HepG2 (cell line): ENCODE data around the gene TANGO6. TPM values are rescaled to one million over a fixed set of nuclear protein-coding genes. Genes with fewer than 3 reads are reported as not detected.

Source experiments
- ATAC-seq: fragments of 200-7000 bp; cut with Tn5 transposase; 3 replicates; pipeline ENCODE4 v1.9.1; 2020; ENCODE audit warnings: mild to moderate bottlenecking, moderate library complexity
- BruUV-seq: library from RNA; stranded (reverse); fragments of 400-500 nt; replicated peaks from 2 replicates; lab custom pipeline; 2021; lab: Mats Ljungman, UMichigan
- CTCF ChIA-PET: fragments of 300-600 bp; formaldehyde crosslinking; extraction: SDS; loops from one replicate; lab custom pipeline; 2021; ENCODE audit warnings: low total read pairs, inconsistent platforms, low intra/inter-chr PET ratio; lab: Yijun Ruan, JAX
- POLR2A ChIA-PET: fragments of 350-600 bp; sonication (Branson Sonifier 250); formaldehyde crosslinking; loops from one replicate; lab custom pipeline; 2020; ENCODE audit warnings: antibody characterized with exemption, inconsistent platforms; lab: Yijun Ruan, JAX
- DNase-seq: peaks from one replicate; pipeline ENCODE4 v3.0.0-alpha.2; 2015; ENCODE audit warnings: low spot score
- FAIRE-seq: peaks from 3 replicates; lab custom pipeline; 2011; peaks lifted over from hg19 to GRCh38; lab: Jason Lieb, UNC
- H2AFZ ChIP-seq: one replicate; pipeline ENCODE4 v1.6.1; 2011; ENCODE audit warnings: low read length, inconsistent platforms
- H3K27ac ChIP-seq: fragments of 300-600 bp; 3 replicates; pipeline ENCODE4 v1.8.0; 2011; ENCODE audit warnings: mixed run types, mild to moderate bottlenecking, mixed read lengths, low read length, inconsistent platforms; ENCODE audit not compliant: insufficient read depth; ENCODE audit errors: extremely low read length
- H3K27me3 ChIP-seq, 2 experiments: fragments of 200-600 bp in 1 of 2; 2 replicates in 1 of 2; 3 replicates in 1 of 2; pipeline versions ENCODE4 v1.6.0 to v1.8.0; 2011; ENCODE audit warnings: low read length in 2 of 2, mild to moderate bottlenecking in 2 of 2, moderate library complexity in 2 of 2, inconsistent platforms in 1 of 2; ENCODE audit not compliant: insufficient read depth in 2 of 2, control insufficient read depth in 1 of 2
- H3K36me3 ChIP-seq, 2 experiments: fragments of 200-600 bp in 1 of 2; replicated peaks in 1 of 2; 2 replicates in 1 of 2; 3 replicates in 1 of 2; pipeline versions ENCODE4 v1.5.1 to v1.8.0; 2011; ENCODE audit warnings: low read length in 2 of 2, inconsistent platforms in 1 of 2; ENCODE audit not compliant: insufficient read depth in 2 of 2, control insufficient read depth in 1 of 2
- H3K4me1 ChIP-seq: 2 replicates; pipeline ENCODE4 v1.5.1; 2012; ENCODE audit warnings: low read length, inconsistent platforms; ENCODE audit not compliant: insufficient read depth
- H3K4me2 ChIP-seq: 2 replicates; pipeline ENCODE4 v1.6.0; 2011; ENCODE audit warnings: low read depth, low read length, inconsistent platforms
- H3K4me3 ChIP-seq, 3 experiments: fragments of 200-600 bp in 1 of 3; sonication (generic), shearing (Covaris generic) in 1 of 3; replicated peaks in 1 of 3; 2 replicates each; pipeline ENCODE4 v1.5.1; 2011 to 2016; ENCODE audit warnings: low read length in 3 of 3, inconsistent platforms in 2 of 3, low read depth in 2 of 3, mild to moderate bottlenecking in 2 of 3, control low read depth in 1 of 3, mixed read lengths in 1 of 3; ENCODE audit not compliant: insufficient read depth in 1 of 3
- H3K79me2 ChIP-seq: one replicate; pipeline ENCODE4 v1.6.1; 2011; ENCODE audit warnings: low read length, inconsistent platforms; ENCODE audit not compliant: insufficient read depth
- H3K9ac ChIP-seq: 2 replicates; pipeline ENCODE4 v1.6.0; 2011; ENCODE audit warnings: mild to moderate bottlenecking, low read depth, low read length, inconsistent platforms; ENCODE audit not compliant: insufficient read depth
- H3K9me3 ChIP-seq: 2 replicates; pipeline ENCODE4 v1.5.1; 2012; ENCODE audit warnings: mild to moderate bottlenecking, low read length
- H4K20me1 ChIP-seq: 2 replicates; pipeline ENCODE4 v1.6.0; 2011; ENCODE audit warnings: inconsistent platforms, mild to moderate bottlenecking, low read length, moderate library complexity; ENCODE audit not compliant: insufficient read depth
- ARNTL ChIP-seq: sonication (generic); formaldehyde crosslinking; IDR thresholded peaks from 2 replicates; pipeline ENCODE4 v1.4.0; 2020; ENCODE audit warnings: mild to moderate bottlenecking, missing genetic modification reagents
- CBX2 ChIP-seq, 2 experiments: fragments of 200-600 bp in 1 of 2; sonication (generic); formaldehyde crosslinking in 1 of 2; IDR thresholded peaks; 2 replicates each; pipeline versions ENCODE4 v1.7.0 to v1.8.1; 2018 to 2022; ENCODE audit warnings: low read depth in 2 of 2, low read length in 1 of 2, mild to moderate bottlenecking in 1 of 2, missing genetic modification reagents in 1 of 2
- FOSL1 ChIP-seq: sonication (generic); formaldehyde crosslinking; IDR thresholded peaks from 2 replicates; pipeline ENCODE4 v1.9.0; 2021; ENCODE audit warnings: missing genetic modification reagents, borderline replicate concordance
- HNRNPH1 ChIP-seq: fragments of 200-400 bp; formaldehyde crosslinking; optimal IDR thresholded peaks from 2 replicates; pipeline ENCODE3; 2017; ENCODE audit warnings: mild to moderate bottlenecking, low read depth, low read length
- KDM4B ChIP-seq: sonication (generic); formaldehyde crosslinking; IDR thresholded peaks from 2 replicates; pipeline ENCODE4 v1.4.0; 2020; ENCODE audit warnings: missing genetic modification reagents
- MAFF ChIP-seq: IDR thresholded peaks from 2 replicates; pipeline ENCODE4 v1.6.1; 2011; ENCODE audit warnings: low read depth, low read length, improper control_type of control experiment
- MAFK ChIP-seq, 2 experiments: IDR thresholded peaks in 1 of 2; conservative IDR thresholded peaks in 1 of 2; 2 replicates each; pipeline ENCODE4 v1.6.1; 2011; ENCODE audit warnings: improper control_type of control experiment in 2 of 2, low read length in 2 of 2
- NR2F2 ChIP-seq: IDR thresholded peaks from 2 replicates; pipeline ENCODE4 v1.6.1; 2012; ENCODE audit warnings: low read depth, inconsistent platforms, borderline replicate concordance
- ZBTB46 ChIP-seq: sonication (generic); formaldehyde crosslinking; IDR thresholded peaks from 2 replicates; pipeline ENCODE4 v1.4.0; 2020; ENCODE audit warnings: mild to moderate bottlenecking, missing genetic modification reagents, borderline replicate concordance
- ZFP1 ChIP-seq: IDR thresholded peaks from 2 replicates; pipeline ENCODE4 v1.6.1; 2016
- ZNF256 ChIP-seq: sonication (generic); formaldehyde crosslinking; conservative IDR thresholded peaks from 2 replicates; pipeline ENCODE4 v1.4.0; 2020; ENCODE audit warnings: missing genetic modification reagents
- ZNF30 ChIP-seq: sonication (generic); formaldehyde crosslinking; IDR thresholded peaks from 2 replicates; pipeline ENCODE4 v1.5.0; 2020; ENCODE audit warnings: mild to moderate bottlenecking, missing genetic modification reagents
- ZNF354B ChIP-seq: sonication (generic); formaldehyde crosslinking; IDR thresholded peaks from 2 replicates; pipeline ENCODE4 v1.8.0; 2022; ENCODE audit warnings: mild to moderate bottlenecking, missing genetic modification reagents
- ZNF687 ChIP-seq: sonication (generic); formaldehyde crosslinking; IDR thresholded peaks from 2 replicates; pipeline ENCODE4 v1.5.1; 2020; ENCODE audit warnings: mild to moderate bottlenecking, missing genetic modification reagents, moderate library complexity
- WGBS: methylation state at CpG from one replicate; pipeline ENCODE4 v1.1.6; 2017; ENCODE audit warnings: low lambda C conversion rate; 5-methylcytosine and 5-hydroxymethylcytosine counted together
- in situ Hi-C: cut with HindIII; loops from 2 replicates; pipeline ENCODE4 v1.10.0; 2017; ENCODE audit warnings: low pct_unique_long_range_greater_than_20kb; ENCODE audit not compliant: extremely low pct_ligation_motif_present
- intact Hi-C: fragments of 100-400 bp; cut with micrococcal nuclease; formaldehyde crosslinking; loops from one replicate; pipeline ENCODE4 v1.10.0; 2022; ENCODE audit not compliant: unreplicated experiment
- polyA plus RNA-seq, 8 experiments: library from polyadenylated mRNA; depleted of rRNA in 3 of 8; stranded (reverse) in 7 of 8; unstranded in 1 of 8; fragments of >200 nt; fragmentation: Illumina TruSeq in 4 of 8; extraction: Trizol in 4 of 8; gene quantifications; 2 replicates each; pipeline versions ENCODE4 v1.2.1 to v1.2.3, GENCODE V29; 2011 to 2016; ENCODE audit warnings: low read depth in 4 of 8, missing spikeins in 1 of 8, mixed read lengths in 1 of 8; ENCODE audit not compliant: insufficient read depth in 1 of 8
- total RNA-seq, 5 experiments: library from RNA; depleted of rRNA; stranded (reverse); fragments of >200 nt; fragmentation: Illumina TruSeq; extraction: Trizol; gene quantifications; 2 replicates each; pipeline ENCODE4 v1.2.3, GENCODE V29; 2016; ENCODE audit warnings: low read depth in 1 of 5
- TF ChIP-seq, protein P1 (sequence below): fragments of 450-650 bp; IDR thresholded peaks from 2 replicates; pipeline ENCODE4 v1.6.1; 2017
- TF ChIP-seq, protein P2 (sequence below): sonication (generic); formaldehyde crosslinking; conservative IDR thresholded peaks from 2 replicates; pipeline ENCODE4 v1.4.0; 2020; ENCODE audit warnings: missing genetic modification reagents

TANGO6 gene
- total and polyA plus RNA-seq, 2 of the 13 experiments (the other 11 are each of a cell fraction or from before 2014, with no cell fraction given), result 7.2 to 13.3 TPM

DNA sequence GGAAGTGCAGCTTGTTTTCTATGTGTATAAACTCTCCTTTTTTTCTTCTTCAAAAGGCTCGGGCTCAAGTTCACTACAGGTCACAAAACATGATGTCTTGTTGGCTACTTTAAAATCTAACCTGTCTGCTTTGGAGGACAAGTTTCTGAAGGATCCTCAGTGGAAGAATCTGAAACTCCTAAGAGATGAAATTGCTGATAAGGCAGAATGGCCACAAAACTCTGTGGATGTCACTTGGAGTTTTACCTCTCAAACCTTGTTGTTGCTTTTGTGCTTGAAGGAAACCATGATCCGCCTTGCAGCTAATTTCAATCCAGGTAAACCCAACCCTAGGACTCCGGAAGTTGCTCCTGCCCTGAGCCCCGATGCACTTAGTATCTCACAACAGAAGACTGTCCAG, 16.5 kb downstream of the TANGO6 start:
- ATAC-seq (no peak), DNase-seq (no peak), FAIRE-seq (no peak)
- intact Hi-C loops, result no loop called here
- Histone ChIP-seq H3K4me2 (no peak overlapping the region), H3K4me3 (no peak overlapping the region), H2AFZ (no peak overlapping the region), H3K79me2 (no peaks in the 10 kb centered on the region), H3K9ac (no peak overlapping the region), H3K9me3 (no peaks in the 10 kb centered on the region), H4K20me1 (no peaks in the 10 kb centered on the region), H3K36me3 (peaks cover 7 to 30% of the 10 kb centered on the region in 2 experiments; a peak in 3 of 5 replicates), H3K4me1 (peaks cover 13% of the 10 kb centered on the region), H3K27ac (no peak overlapping the region), H3K27me3 (no peaks in the 10 kb centered on the region)
- ChIA-PET POLR2A (no interaction called here), CTCF (no interaction called here)
- in situ Hi-C loops, result no loop called here
- WGBS, result 93% methylated on average over 4 of the region's 4 CpGs
- TF ChIP-seq MAFF (peak; percentile 95), KDM4B (CRISPR knock-in tag) (no peak), ZNF256 (CRISPR knock-in tag) (no peak), FOSL1 (no peak), HNRNPH1 (no peak), ARNTL (CRISPR knock-in tag) (no peak), ZNF30 (CRISPR knock-in tag) (no peak), ZBTB46 (no peak), ZNF687 (CRISPR knock-in tag) (no peak), MAFK (conservative IDR thresholded peaks at IDR 0.05 in 1 of 2, IDR thresholded peaks at IDR 0.05 in 1 of 2; ENCODE audit: low read length in 2 of 2) (peak; percentile 94 to 97), NR2F2 (no peak), CBX2 (IDR thresholded peaks at IDR 0.05; ENCODE audit: low read depth, low read length) (no peak), CBX2 (CRISPR knock-in tag; IDR thresholded peaks at IDR 0.05; ENCODE audit: low read depth) (no peak), ZNF354B (no peak), ZFP1 (CRISPR knock-in tag) (no peak)
- TF ChIP-seq, protein P1, sequence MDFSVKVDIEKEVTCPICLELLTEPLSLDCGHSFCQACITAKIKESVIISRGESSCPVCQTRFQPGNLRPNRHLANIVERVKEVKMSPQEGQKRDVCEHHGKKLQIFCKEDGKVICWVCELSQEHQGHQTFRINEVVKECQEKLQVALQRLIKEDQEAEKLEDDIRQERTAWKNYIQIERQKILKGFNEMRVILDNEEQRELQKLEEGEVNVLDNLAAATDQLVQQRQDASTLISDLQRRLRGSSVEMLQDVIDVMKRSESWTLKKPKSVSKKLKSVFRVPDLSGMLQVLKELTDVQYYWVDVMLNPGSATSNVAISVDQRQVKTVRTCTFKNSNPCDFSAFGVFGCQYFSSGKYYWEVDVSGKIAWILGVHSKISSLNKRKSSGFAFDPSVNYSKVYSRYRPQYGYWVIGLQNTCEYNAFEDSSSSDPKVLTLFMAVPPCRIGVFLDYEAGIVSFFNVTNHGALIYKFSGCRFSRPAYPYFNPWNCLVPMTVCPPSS, result no peak
- TF ChIP-seq, protein P2, sequence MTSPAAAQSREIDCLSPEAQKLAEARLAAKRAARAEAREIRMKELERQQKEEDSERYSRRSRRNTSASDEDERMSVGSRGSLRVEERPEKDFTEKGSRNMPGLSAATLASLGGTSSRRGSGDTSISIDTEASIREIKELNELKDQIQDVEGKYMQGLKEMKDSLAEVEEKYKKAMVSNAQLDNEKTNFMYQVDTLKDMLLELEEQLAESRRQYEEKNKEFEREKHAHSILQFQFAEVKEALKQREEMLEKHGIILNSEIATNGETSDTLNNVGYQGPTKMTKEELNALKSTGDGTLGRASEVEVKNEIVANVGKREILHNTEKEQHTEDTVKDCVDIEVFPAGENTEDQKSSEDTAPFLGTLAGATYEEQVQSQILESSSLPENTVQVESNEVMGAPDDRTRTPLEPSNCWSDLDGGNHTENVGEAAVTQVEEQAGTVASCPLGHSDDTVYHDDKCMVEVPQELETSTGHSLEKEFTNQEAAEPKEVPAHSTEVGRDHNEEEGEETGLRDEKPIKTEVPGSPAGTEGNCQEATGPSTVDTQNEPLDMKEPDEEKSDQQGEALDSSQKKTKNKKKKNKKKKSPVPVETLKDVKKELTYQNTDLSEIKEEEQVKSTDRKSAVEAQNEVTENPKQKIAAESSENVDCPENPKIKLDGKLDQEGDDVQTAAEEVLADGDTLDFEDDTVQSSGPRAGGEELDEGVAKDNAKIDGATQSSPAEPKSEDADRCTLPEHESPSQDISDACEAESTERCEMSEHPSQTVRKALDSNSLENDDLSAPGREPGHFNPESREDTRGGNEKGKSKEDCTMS (CRISPR knock-in tag), result no peak
- no TSS peak for BruUV-seq
